Measurements from ENCODE around the gene DDIT4.

DNA sequence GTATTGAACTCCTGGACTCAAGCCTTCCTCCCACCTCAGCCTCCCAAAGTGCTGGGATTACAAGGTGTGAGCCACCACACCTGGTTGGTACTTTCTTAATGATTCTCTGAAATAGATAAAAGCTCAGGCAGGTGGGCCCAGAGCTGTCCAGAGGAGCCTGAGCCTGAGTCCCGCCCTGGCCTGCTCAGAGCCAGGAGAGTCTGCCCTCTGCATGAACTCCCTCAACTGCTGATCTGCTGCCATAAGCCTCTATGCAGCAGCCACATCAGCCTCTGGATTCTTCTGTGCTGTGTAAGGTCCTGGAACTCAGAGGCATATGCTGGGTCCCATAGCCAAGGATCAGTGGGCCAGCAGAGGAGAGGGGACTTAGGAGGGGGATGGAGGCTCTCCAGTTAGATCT lies 23.1 kb upstream of the DDIT4 start:
- TF ChIP-seq, protein P1, sequence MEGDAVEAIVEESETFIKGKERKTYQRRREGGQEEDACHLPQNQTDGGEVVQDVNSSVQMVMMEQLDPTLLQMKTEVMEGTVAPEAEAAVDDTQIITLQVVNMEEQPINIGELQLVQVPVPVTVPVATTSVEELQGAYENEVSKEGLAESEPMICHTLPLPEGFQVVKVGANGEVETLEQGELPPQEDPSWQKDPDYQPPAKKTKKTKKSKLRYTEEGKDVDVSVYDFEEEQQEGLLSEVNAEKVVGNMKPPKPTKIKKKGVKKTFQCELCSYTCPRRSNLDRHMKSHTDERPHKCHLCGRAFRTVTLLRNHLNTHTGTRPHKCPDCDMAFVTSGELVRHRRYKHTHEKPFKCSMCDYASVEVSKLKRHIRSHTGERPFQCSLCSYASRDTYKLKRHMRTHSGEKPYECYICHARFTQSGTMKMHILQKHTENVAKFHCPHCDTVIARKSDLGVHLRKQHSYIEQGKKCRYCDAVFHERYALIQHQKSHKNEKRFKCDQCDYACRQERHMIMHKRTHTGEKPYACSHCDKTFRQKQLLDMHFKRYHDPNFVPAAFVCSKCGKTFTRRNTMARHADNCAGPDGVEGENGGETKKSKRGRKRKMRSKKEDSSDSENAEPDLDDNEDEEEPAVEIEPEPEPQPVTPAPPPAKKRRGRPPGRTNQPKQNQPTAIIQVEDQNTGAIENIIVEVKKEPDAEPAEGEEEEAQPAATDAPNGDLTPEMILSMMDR (IDR thresholded peaks at IDR 0.05; ENCODE audit: poor library complexity, severe bottlenecking): no peak
- TF ChIP-seq SMC3 (conservative IDR thresholded peaks at IDR 0.05; ENCODE audit: poor library complexity) (no peak), EZH2 (IDR thresholded peaks at IDR 0.05; ENCODE audit: borderline replicate concordance, insufficient read depth, low read length, poor library complexity, severe bottlenecking) (no peak), REST (IDR thresholded peaks at IDR 0.05; ENCODE audit: borderline replicate concordance) (no peak), EP300 (conservative IDR thresholded peaks at IDR 0.05; ENCODE audit: poor library complexity, severe bottlenecking) (no peak)

All from neural cell (in vitro differentiated cells).